GM21390 (cell line): ENCODE measurements around the gene IFITM5.
"Not testable (repeated sequence)": the region's sequence is repeated elsewhere in the genome, so short reads cannot be mapped to it uniquely, and the experiment has no call there.

Experiments
- ATAC-seq: cut with Tn5 transposase; IDR thresholded peaks from one replicate; pipeline ENCODE4 v1.9.1; 2021; ENCODE audit not compliant: unreplicated experiment

Gene IFITM5

GRCh38 chr11:299081-299891 lies at the start of gene IFITM5:
IFITM5 (minus strand) TSS chr11:299526; CDS start chr11:299490, 36 bp downstream.
- no peak for ATAC-seq

- ATAC-seq: no peak
Measured at GRCh38 chr11:346529-346928, 47.2 kb upstream of the IFITM5 start.

- no peak for ATAC-seq
Measured at GRCh38 chr11:344836-345578, 45.7 kb upstream of the IFITM5 start.

- no peak for ATAC-seq
Measured at GRCh38 chr11:342328-342727, 43.0 kb upstream of the IFITM5 start.

- ATAC-seq: no peak
Measured at GRCh38 chr11:340539-341512, 41.5 kb upstream of the IFITM5 start.

GRCh38 chr11:339963-340362 lies 40.6 kb upstream of the IFITM5 start:
- no peak for ATAC-seq

- no peak for ATAC-seq
Measured at GRCh38 chr11:337711-338110, 38.4 kb upstream of the IFITM5 start.

GRCh38 chr11:336659-337198 lies 37.4 kb upstream of the IFITM5 start:
- ATAC-seq: no peak

GRCh38 chr11:335779-336658 lies 36.7 kb upstream of the IFITM5 start:
- ATAC-seq: no peak

- no peak for ATAC-seq
Measured at GRCh38 chr11:334264-334994, 35.1 kb upstream of the IFITM5 start.

GRCh38 chr11:333616-334263 lies 34.4 kb upstream of the IFITM5 start:
- not testable (repeated sequence) for ATAC-seq

- no peak for ATAC-seq
Measured at GRCh38 chr11:332651-333480, 33.5 kb upstream of the IFITM5 start.

GRCh38 chr11:331358-332060 lies 32.2 kb upstream of the IFITM5 start:
- no peak for ATAC-seq

- ATAC-seq: no peak
Measured at GRCh38 chr11:330694-331357, 31.5 kb upstream of the IFITM5 start.

- no peak for ATAC-seq
Measured at GRCh38 chr11:330307-330693, 31.0 kb upstream of the IFITM5 start.

- ATAC-seq: no peak
Measured at GRCh38 chr11:329886-330253, 30.5 kb upstream of the IFITM5 start.
